OCI-LY7 (cell line): ENCODE data around the gene MEGF6. TPM values are rescaled to one million over a fixed set of nuclear protein-coding genes. Genes with fewer than 3 reads are reported as not detected.

ENCODE experiments used
- BruUV-seq: library from RNA; stranded (reverse); fragments of 400-500 nt; replicated peaks from 2 replicates; lab custom pipeline; 2021; lab: Mats Ljungman, UMichigan
- CTCF ChIA-PET: fragments of 300-600 bp; sonication (Branson Sonifier 250); formaldehyde crosslinking; loops from one replicate; lab custom pipeline; 2022; ENCODE audit warnings: antibody characterized with exemption; ENCODE audit not compliant: unreplicated experiment; lab: Charles Lee
- POLR2A ChIA-PET: fragments of 300-600 bp; sonication (Branson Sonifier 250); formaldehyde crosslinking; loops from one replicate; lab custom pipeline; 2022; ENCODE audit warnings: antibody characterized with exemption; lab: Charles Lee
- DNase-seq: peaks from one replicate; pipeline ENCODE4 v3.0.0-alpha.2; 2015; ENCODE audit warnings: low spot score
- H2AFZ ChIP-seq: fragments of 200-600 bp; sonication (generic), shearing (Covaris generic); 2 replicates; pipeline ENCODE4 v1.6.1; 2014; ENCODE audit warnings: mild to moderate bottlenecking, antibody characterized with exemption, low read length, moderate library complexity
- H3K27ac ChIP-seq: fragments of 200-600 bp; sonication (generic); 2 replicates; pipeline ENCODE4 v1.5.1; 2014; ENCODE audit warnings: mixed run types, low read depth, mild to moderate bottlenecking, moderate library complexity, low read length, inconsistent platforms; ENCODE audit not compliant: poor library complexity, severe bottlenecking
- H3K36me3 ChIP-seq: fragments of 200-600 bp; sonication (generic); 2 replicates; pipeline ENCODE4 v1.6.1; 2014; ENCODE audit warnings: mild to moderate bottlenecking, antibody characterized with exemption, low read length, moderate library complexity, mixed read lengths; ENCODE audit not compliant: insufficient read depth
- H3K4me1 ChIP-seq: fragments of 200-600 bp; sonication (generic); 2 replicates; pipeline ENCODE4 v1.5.1; 2014; ENCODE audit warnings: mild to moderate bottlenecking, low read length; ENCODE audit not compliant: insufficient read depth, poor library complexity, severe bottlenecking
- H3K4me2 ChIP-seq: fragments of 200-600 bp; sonication (generic); 2 replicates; pipeline ENCODE4 v1.6.1; 2014; ENCODE audit warnings: mild to moderate bottlenecking, low read length
- H3K4me3 ChIP-seq: fragments of 200-600 bp; sonication (generic); 2 replicates; pipeline ENCODE4 v1.5.1; 2014; ENCODE audit warnings: mild to moderate bottlenecking, low read depth, low read length; ENCODE audit not compliant: poor library complexity, severe bottlenecking
- H3K79me2 ChIP-seq: fragments of 200-600 bp; sonication (generic); 2 replicates; pipeline ENCODE4 v1.6.1; 2016; ENCODE audit warnings: low read depth, mild to moderate bottlenecking, low read length, moderate library complexity, mixed read lengths; ENCODE audit not compliant: insufficient read depth
- H3K9me2 ChIP-seq: fragments of 200-600 bp; sonication (generic); 2 replicates; pipeline ENCODE4 v1.6.1; 2016; ENCODE audit warnings: mild to moderate bottlenecking, low read length, mixed read lengths; ENCODE audit not compliant: insufficient read depth
- H3K9me3 ChIP-seq: fragments of 200-600 bp; sonication (generic); 2 replicates; pipeline ENCODE4 v1.6.1; 2014; ENCODE audit warnings: mild to moderate bottlenecking, mixed run types, low read length, mixed read lengths
- H4K20me1 ChIP-seq: fragments of 200-600 bp; sonication (generic); 2 replicates; pipeline ENCODE4 v1.6.1; 2014; ENCODE audit warnings: mild to moderate bottlenecking, antibody characterized with exemption, low read length, moderate library complexity, mixed read lengths; ENCODE audit not compliant: insufficient read depth
- CTCF ChIP-seq: fragments of 200-600 bp; sonication (generic); conservative IDR thresholded peaks from 2 replicates; pipeline ENCODE4 v1.5.1; 2014; ENCODE audit warnings: mild to moderate bottlenecking, antibody characterized with exemption, low read length, moderate library complexity, mixed read lengths
- EZH2phosphoT487 ChIP-seq: fragments of 200-600 bp; sonication (generic); IDR thresholded peaks from 2 replicates; pipeline ENCODE4 v1.6.1; 2018; ENCODE audit warnings: low read depth, borderline replicate concordance, mild to moderate bottlenecking, mixed run types, antibody characterized with exemption, low read length, moderate library complexity, mixed read lengths
- intact Hi-C: fragments of 100-400 bp; cut with micrococcal nuclease; formaldehyde crosslinking; loops from one replicate; pipeline ENCODE4 v1.10.0; 2022; ENCODE audit not compliant: unreplicated experiment
- total RNA-seq, 2 experiments: library from RNA; depleted of rRNA in 1 of 2; stranded (reverse); fragments of >200 nt in 1 of 2; shearing (Covaris generic) in 1 of 2; gene quantifications; 2 replicates each; pipeline ENCODE4 v1.2.3, GENCODE V29; 2014 to 2022

The MEGF6 gene
- total RNA-seq, 2 experiments from 2014 or later: 0.15 to 0.32 TPM

- no peak overlapping the region for H3K4me2 ChIP-seq
- no peaks in the 10 kb centered on the region for H4K20me1 ChIP-seq
- H3K9me3 ChIP-seq: no peaks in the 10 kb centered on the region
- H3K27ac ChIP-seq: no peak overlapping the region
- H3K36me3 ChIP-seq: no peaks in the 10 kb centered on the region
- H3K9me2 ChIP-seq: no peaks in the 10 kb centered on the region
- TF ChIP-seq CTCF: no peak
- no peak for TF ChIP-seq EZH2phosphoT487
- H3K4me3 ChIP-seq: no peak overlapping the region
- ChIA-PET CTCF (no interaction called here), POLR2A (no interaction called here)
- H3K79me2 ChIP-seq: no peaks in the 10 kb centered on the region
- intact Hi-C loops: no loop called here
- H3K4me1 ChIP-seq: no peaks in the 10 kb centered on the region
- no TSS peak for BruUV-seq
- no peak overlapping the region for H2AFZ ChIP-seq
- no peak for DNase-seq
These were observed 69.8 kb downstream of the MEGF6 start for GRCh38 chr1:3541465-3541864.

- POLR2A ChIA-PET: no interaction called here
- Histone ChIP-seq H3K4me3 (no peak overlapping the region), H3K79me2 (no peaks in the 10 kb centered on the region), H3K27ac (no peak overlapping the region), H3K4me1 (no peaks in the 10 kb centered on the region), H2AFZ (no peak overlapping the region), H3K36me3 (no peaks in the 10 kb centered on the region), H3K9me2 (no peaks in the 10 kb centered on the region), H3K4me2 (no peak overlapping the region), H4K20me1 (no peaks in the 10 kb centered on the region), H3K9me3 (no peaks in the 10 kb centered on the region)
- no TSS peak for BruUV-seq
- CTCF ChIA-PET: no interaction called here
- intact Hi-C loops: no loop called here
- no peak for TF ChIP-seq EZH2phosphoT487
- no peak for TF ChIP-seq CTCF
- DNase-seq: no peak
These were observed 70.4 kb downstream of the MEGF6 start for GRCh38 chr1:3540876-3541275.

- intact Hi-C loops: no loop called here
- no peak overlapping the region for H2AFZ ChIP-seq
- no peaks in the 10 kb centered on the region for H3K9me2 ChIP-seq
These were observed 71.4 kb downstream of the MEGF6 start for GRCh38 chr1:3539707-3540425.

More at GRCh38 chr1:3539707-3540425, 71.4 kb downstream of the MEGF6 start:
- H3K79me2 ChIP-seq: no peaks in the 10 kb centered on the region
- no peaks in the 10 kb centered on the region for H3K9me3 ChIP-seq
- no peak overlapping the region for H3K4me3 ChIP-seq
- H3K4me2 ChIP-seq: no peak overlapping the region
- no peaks in the 10 kb centered on the region for H4K20me1 ChIP-seq
- no peak overlapping the region for H3K27ac ChIP-seq
- no peaks in the 10 kb centered on the region for H3K36me3 ChIP-seq
- TF ChIP-seq CTCF (no peak), EZH2phosphoT487 (no peak)
- no peak for DNase-seq
- no peaks in the 10 kb centered on the region for H3K4me1 ChIP-seq
- no TSS peak for BruUV-seq
- ChIA-PET CTCF (no interaction called here), POLR2A (no interaction called here)
